HuH-7 (cell line): ENCODE data around the gene SERAC1.
"Not testable (repeated sequence)": the region's sequence is repeated elsewhere in the genome, so short reads cannot be mapped to it uniquely, and the experiment has no call there.

Experiments used
- DNase-seq: peaks from one replicate; pipeline ENCODE4 v3.0.0; 2011; ENCODE audit warnings: low spot score

Gene SERAC1

GRCh38 chr6:158174024-158174423 is 6.0 kb upstream of the SERAC1 start:
- no peak for DNase-seq

DNA sequence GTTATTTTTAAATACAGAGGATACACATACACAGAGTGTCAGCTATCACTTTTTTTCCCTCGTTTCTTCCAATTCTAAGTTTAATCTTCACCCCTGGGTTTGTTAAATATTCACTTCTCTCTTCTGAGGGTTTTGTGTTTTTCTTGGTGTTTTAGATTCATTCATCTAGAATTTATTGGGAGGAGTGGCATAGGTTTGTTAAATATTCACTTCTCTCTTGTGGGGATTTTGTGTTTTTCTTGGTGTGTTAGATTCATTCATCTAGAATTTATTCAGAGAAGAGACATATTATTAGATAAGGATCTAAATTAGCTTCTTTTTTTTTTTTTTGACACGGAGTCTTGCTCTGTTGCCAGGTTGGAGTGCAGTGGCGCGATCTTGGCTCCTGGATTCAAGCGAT is 3.9 kb upstream of the SERAC1 start:
- DNase-seq: no peak

DNA sequence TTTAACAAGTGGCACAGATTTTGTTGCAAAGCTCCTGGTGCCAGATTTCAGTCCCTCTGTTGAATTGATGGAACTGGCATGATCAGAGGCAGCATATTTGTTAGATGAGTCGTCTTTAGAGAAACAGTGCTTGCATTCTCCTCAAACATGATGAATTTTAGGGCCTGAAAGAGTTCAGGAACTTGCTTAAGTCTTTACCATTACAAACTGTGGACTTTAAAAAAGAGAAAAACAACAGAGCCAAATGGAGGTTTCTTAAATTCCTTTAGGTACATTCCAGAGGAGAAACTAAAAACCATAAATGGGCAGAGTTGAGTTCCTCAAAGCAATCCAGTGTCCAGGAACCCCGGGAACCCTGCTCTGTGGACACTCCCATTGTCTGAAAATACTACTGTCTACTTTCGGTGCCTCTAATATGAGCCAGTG is 2.6 kb upstream of the SERAC1 start:
- DNase-seq: no peak

GRCh38 chr6:158169634-158170033 is 1.6 kb upstream of the SERAC1 start:
- DNase-seq: not testable (repeated sequence)

DNA sequence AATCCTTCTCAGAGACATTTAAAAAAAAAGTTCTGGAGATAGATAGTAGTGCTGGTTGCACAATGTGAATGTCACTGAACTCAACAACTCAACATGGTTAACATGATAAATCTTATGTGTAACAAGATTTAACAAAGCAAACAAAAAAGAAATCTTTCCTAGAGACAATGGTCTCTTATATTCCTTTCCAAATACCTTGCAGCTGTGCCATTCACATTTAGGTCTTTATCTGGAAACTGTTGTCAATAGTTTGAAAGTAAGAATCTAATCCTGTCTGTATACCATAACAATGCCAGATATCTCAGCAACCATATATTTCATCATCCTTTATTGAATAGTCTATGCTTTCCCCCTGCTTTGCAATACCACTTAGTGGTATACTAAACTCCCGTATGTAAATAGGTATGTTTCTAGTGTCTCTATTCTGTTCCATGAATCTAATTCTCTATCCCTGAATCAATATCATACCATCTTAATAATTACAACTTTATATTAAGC is 2.1 kb downstream of the SERAC1 start:
- no peak for DNase-seq

DNA sequence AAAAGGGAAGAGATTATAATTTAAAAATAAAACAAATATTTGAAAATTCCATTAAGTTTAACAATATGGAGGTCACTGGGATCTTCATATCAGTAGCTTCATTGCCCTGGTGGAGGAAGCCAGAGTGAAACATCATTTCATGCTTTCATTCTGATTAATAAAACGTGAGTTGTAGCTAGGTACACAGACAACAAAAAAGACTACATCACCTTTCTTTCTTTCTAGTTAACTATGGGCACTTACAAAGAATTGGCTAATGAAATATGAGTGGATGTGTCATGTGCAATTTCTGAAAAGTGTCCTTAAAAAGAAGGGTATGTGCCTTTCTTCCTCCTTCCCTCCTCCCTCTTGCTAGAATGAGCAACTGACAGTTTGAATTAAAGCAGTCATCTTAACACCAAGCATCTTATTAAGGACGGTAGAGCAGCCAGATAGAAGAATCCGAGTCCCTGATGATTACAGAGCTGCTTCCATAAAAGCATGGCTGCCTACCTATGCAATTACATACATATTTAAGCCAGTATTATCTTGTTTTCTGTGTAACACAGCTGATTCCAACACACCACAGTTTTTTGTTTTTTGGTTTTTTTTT is 3.4 kb downstream of the SERAC1 start:
- no peak for DNase-seq

- no peak for DNase-seq
Observed at GRCh38 chr6:158161566-158162254, 6.4 kb downstream of the SERAC1 start.

DNA sequence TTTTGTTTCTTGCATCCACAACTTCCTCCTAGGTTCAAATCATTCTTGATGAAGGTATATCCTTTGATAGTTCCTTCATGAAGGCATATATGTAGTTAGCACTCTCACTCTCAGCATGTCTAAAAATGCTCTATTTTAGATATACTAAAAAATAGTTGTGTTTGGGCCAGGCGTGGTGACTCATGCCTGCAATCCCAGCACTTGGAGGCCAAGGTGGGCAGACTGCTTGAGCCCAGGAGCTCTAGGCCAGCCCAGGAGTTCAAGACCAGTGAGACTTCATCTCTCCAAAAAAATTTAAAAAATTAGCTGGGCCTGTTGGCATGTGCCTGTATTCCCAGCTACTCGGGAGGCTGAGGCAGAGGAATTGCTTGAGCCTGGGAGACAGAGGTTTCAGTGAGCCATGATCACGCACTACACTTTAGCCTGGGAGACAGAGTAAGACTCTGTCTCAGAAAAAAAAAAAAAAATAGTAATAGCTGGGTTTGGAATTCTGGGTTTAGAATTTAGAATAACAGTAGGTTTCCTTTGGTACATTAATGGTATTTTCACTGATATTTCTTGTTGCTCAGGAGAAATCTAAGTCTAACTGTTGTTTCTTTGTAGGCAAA is 7.0 kb downstream of the SERAC1 start:
- no peak for DNase-seq

GRCh38 chr6:158158748-158159147 is 9.3 kb downstream of the SERAC1 start:
- no peak for DNase-seq

GRCh38 chr6:158158123-158158522 is 9.9 kb downstream of the SERAC1 start:
- DNase-seq: no peak

GRCh38 chr6:158157064-158157764 is 10.8 kb downstream of the SERAC1 start:
- no peak for DNase-seq

DNA sequence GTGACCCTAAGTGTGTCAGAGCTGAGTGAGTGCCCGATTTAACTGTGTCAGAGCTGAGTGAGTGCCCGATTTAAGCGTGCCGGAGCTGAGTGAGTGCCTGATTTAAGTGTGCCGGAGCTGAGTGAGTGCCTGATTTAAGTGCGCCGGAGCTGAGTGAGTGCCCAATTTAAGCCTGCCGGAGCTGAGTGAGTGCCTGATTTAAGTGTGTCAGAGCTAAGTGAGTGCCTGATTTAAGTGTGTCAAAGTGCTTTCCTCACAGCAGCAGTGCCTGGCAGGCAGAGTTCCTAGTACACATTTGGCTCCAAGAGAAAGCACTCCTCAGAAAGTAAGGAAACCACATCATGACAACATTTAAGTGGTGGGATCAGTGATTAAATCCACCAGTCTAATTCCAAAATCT is 13.2 kb downstream of the SERAC1 start:
- no peak for DNase-seq

GRCh38 chr6:158153576-158153975 is 14.5 kb downstream of the SERAC1 start:
- no peak for DNase-seq

GRCh38 chr6:158152659-158153058 is 15.4 kb downstream of the SERAC1 start:
- no peak for DNase-seq

- DNase-seq: not testable (repeated sequence)
Observed at GRCh38 chr6:158152025-158152424, 16.0 kb downstream of the SERAC1 start.

DNA sequence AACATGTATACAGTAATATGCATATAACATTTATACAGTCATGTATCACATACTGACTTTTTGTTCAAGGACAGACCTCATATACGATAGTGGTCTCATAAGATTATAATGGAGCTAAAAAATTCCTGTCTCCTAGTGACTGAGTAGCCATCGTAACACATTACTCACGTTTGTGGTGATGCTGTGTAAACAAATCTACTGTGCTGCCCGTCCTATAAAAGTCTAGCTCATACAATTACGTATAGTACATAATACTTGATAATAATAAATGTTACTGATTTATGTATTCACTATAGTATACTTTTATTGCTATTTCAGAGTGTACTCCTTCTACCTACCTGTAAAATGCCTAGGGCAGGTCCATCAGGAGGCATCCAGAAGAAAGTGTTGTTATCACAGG is 17.4 kb downstream of the SERAC1 start:
- DNase-seq: no peak

- DNase-seq: no peak
Observed at GRCh38 chr6:158149641-158150040, 18.4 kb downstream of the SERAC1 start.

DNA sequence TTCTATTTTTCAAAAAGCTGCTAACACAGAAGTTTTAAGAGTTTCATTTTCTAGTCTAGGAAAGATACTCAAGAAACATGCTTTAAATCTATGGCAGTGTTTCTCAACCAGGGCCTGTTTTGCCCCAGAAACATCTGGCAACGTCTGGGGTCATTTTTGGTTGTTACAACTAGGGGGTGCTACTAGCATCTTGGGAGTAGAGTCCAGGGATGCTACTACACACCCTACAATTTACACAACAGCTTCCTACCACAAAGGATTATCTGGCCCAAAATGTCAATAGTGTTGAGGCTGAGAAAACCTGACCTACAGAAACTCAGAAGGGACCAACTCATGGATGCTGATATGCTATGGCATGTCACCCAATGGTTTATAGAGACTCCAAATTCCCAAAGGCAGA is 24.4 kb downstream of the SERAC1 start:
- DNase-seq: peak; percentile 68

- no peak for DNase-seq
Observed at GRCh38 chr6:158142789-158143188, 25.3 kb downstream of the SERAC1 start.

GRCh38 chr6:158131926-158132325 is 36.1 kb downstream of the SERAC1 start:
- DNase-seq: peak; percentile 48

- no peak for DNase-seq
Observed at GRCh38 chr6:158125271-158125670, 42.8 kb downstream of the SERAC1 start.

DNA sequence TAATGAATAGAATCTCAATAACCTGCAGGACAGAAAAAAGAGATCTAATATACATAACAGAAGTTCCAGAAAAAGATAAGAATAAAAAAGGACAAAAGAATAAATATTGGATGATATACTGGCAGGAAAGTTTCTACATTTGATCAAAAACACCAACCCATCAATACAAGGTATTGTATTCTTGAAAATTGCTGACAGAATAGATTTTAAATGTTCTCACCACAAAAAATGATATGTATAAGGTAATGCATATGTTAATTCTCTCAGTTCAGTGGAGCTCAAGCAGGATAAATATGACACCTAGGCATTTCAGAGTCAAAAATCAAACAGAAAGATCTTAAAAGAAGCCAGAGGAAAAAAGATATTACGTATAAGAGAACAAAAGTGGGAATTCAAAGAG is 43.8 kb downstream of the SERAC1 start:
- DNase-seq: no peak

DNA sequence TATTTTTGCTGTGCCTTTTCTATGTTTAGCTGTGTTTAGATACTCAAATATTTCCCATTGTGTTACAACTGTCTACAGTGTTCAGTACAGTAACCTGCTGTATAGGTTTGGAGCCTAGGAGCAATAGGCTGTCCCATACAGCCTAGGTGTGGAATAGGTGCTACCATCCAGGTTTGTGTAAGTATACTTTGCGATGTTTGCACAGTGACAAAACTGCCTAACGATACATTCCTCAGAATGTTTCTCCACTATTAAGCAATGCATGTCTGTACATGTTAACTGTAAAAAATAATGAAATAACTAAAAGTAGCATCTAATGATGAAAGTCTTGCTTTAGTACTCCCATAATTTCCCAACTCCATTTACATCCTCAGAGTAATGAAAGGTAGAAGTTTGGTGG is 46.0 kb downstream of the SERAC1 start:
- DNase-seq: peak; percentile 20
